GM18505 (cell line): Measurements from ENCODE around the gene KIF3A.

Experiments used
- ATAC-seq: cut with Tn5 transposase; IDR thresholded peaks from one replicate; pipeline ENCODE4 v1.9.1; 2021; ENCODE audit not compliant: unreplicated experiment
- POLR2A ChIP-seq: IDR thresholded peaks from 4 replicates; pipeline ENCODE4 v1.6.1; 2011; ENCODE audit warnings: borderline replicate concordance; ENCODE audit not compliant: insufficient read depth, insufficient read length; ENCODE audit errors: extremely low read depth

The KIF3A gene

DNA sequence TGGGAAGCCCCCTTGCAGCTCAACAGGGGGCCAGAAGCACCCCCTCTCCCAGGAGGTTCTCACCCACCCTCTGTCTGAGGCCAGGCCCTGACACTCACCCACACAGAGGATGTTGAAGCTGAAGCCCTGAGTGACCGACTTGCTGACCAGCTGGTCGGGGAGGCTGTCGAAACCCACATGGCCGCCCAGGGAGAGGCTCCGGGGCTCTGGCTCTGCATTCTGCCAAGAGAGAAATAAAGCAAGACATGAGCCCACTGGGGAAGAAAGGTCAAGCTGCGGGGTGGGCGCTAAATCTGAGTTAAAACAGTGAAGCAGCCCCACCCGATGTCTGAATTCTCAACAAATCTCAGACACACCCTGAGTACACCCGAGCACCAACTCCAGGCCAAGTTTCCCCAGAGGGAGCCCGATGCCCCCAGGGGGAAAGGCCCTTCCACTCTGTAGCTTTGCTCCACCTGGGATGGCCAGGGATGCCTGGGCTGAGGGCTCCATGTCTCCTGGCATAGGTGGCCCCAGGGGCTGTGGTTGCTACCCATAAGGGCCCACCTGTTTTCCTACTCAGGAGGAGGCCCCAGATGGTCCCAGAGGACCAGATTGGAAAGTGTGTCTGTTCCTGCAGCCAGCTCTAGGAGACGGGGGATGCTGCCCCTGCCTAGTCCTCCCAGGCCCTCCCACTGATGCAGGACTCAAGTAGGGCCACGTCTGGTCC, 28.1 kb upstream of the KIF3A start:
- no peak for TF ChIP-seq POLR2A
- ATAC-seq, result no peak

DNA sequence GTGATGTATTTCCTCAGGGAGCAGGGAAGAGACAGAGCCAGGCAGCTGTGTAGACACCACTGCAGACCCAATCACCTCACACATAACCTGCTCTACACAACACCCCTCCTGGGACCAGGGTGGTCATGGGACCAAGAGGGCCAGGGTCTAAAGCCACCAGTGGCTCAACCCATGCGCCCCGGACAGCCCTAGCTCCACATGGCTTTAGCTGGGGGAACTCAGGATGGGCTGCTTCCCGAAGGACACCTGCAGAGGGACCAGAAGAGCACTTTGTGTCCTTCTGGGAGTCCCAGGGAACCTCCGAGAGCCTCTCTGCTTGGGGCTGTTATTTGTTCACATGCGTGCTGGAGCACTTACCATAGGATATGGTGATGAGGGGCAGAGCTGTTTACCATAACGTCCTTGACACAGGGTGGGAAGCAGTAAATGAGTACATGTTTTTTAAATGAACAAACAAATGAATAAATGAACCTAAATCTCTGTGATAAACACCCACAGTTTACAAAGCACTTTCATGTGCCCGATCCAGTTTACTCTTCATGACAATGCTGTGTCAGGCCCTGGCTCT, 27.4 kb upstream of the KIF3A start:
- no peak for ATAC-seq
- no peak for TF ChIP-seq POLR2A

DNA sequence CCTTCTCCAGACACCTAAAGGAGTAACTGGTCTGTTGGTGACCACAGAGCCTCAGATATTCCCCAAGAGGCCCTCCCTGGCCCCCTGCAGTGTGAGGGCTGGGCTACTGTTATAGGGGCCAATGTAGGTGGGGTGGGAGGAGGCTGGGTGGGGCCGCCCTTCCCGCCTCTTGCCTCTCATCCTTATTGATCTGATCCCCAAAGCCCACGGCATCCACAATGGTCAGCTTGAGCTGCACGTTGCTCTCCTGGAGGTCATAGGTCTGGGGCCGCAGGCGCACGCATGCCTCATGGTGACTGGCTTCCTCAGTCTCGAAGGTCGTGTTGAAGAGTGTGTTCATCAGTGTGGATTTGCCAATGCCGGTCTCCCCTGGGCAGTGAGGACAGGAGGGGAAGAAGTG, 26.7 kb upstream of the KIF3A start:
- no peak for TF ChIP-seq POLR2A
- no peak for ATAC-seq

DNA sequence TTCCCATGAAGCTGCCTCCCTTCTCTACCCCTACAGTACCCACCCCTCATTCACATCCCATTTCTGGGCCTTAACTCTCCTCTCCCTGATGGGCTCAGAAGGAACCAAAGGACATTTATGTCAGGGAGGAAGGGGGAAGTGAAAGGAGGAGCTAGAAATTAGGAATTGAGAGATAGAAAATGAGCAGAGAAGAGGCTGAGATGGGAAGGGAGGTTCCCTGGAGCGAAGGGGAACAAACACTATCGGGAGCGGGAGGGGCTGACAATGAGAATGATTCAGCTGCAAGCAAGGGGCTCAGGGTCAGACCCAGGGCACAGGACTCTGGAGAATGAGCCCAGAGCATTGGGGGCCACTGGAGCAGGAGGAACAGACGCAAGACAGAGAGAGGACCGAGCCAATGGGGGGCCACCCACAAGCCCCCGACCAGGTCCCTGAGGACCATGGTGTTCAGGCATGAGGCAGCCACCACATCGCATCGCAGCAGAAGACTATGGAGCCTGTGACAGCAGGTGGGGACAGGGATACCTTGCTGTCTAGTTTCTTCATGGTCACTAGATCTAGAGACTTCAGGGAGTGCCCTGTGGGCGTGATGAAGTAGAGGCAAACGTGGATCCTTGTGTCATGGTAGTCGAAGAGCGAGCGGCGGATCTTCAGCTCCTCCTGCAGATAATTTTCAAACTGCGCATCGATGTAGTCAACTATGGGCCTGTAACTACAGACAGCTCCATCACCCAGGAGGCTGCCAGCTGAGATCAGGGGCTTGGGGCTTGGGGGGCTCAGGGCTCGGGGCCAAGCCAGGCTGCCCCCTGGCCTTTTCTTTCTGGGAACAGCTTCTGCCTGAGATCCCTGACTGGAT, 26.1 kb upstream of the KIF3A start:
- no peak for ATAC-seq
- TF ChIP-seq POLR2A, result no peak

DNA sequence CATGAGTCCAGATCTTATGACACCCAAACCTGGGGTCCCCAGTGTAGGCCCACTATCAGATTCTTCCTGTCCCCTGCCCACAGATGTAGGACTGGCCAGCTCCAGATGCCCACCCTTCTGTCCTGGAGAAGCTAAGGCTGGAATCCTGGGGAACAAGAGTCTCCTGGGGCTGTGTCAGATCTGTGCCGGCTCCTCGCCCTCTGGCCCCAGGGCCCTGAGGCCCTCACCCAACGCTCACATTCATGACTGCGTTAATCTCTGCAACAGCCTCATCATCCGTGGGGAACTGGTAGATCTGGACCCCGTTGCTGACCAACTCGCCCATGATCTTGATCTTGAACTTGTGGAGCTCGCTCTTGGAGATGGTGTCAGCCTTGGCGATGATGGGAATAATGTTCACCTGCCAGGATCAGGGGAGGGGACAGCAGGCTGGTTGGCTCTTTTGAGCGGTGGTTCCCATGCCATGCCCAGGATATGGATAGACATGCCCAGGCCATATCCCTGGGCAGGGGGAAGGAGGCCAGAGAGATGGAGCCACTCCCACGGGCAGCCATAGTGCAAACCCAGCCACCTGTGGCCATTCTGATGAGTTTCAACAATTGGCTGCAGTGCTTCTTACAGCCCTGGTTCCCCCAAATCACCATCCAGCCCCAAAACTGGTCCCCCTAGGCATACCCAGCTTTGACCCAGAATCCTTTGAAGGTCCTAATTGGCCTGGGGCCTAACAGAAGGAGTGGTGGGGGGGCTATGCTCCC, 25.1 kb upstream of the KIF3A start:
- ATAC-seq, result no peak
- no peak for TF ChIP-seq POLR2A

DNA sequence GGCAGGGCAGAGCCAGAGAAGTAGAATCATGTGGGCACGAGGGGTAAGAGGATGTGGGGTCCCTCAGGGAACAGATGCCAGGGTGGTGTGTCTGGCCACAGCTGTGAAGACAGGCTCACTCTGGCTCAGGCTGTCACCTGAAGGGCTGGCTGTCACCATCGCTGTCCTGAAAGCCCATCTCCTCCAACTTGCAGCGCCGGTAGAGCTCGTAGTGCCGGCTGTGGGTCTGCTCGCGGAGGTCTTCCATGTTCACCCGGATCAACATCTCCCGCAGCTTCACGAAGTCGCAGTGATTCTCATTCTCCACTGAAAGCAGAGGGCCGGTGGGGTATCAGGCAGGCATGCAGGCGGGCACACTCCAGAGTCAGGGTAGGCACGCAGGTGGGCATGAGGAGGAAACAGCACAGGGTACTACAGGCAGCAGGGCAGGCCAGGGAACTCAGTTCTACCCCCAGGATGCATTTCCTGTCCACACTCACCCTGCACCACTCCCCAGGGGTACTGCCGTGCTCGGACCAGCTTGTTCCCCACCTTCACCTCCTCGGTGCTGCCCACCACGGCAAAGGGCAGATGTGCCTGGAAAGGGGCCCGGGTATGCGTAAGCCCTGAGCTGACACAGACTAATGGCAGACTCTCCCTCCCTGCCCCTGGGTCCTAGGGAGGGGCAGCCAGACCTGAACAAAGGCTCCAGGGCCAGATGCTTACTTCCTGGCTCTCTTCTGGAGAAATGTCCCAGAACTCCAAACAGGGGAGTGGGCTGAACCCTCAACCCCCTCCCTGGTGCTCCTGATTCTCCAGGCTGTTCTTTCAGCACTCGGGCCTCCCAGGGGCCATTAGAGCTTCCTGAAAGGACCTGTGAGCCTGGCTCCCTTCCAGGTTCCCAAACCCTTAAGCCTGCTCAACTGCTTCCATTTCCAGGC, 24.2 kb upstream of the KIF3A start:
- ATAC-seq, result no peak
- no peak for TF ChIP-seq POLR2A

DNA sequence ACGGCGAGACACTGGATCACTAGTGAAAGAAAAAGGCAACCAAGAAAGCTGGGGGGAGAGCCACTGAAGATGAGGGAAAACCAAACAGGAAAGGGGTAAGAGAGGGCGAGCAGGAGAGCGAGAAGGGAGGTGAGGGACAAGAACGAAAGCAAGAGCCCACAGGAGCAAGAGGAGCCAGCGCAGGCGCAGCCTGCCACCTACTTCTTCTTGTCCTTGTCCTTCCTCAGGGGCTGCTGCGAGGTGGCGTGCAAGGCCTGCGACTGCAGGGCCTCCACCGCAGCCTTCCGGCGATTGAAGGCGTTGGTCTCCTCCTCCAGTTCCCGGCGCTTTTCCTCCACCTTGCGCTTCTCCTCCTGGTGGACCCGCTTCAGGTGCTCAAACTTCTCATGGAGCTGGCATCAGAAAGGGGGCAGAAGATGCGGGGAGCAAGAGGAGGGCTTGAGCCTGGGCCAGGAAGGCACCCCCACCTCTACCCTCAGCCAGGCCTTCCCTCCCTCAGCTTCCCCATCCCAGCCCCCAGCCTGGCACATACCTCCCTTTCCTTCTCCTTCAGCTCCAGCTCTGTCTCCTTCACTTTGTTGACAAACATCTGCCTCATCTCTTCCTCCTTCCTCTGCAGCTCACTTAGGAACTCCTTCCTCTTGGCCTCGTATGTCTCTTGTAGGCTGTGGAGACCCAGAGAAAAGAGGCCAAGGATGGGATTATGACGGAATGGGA, 23.4 kb upstream of the KIF3A start:
- ATAC-seq, result no peak
- TF ChIP-seq POLR2A, result no peak

DNA sequence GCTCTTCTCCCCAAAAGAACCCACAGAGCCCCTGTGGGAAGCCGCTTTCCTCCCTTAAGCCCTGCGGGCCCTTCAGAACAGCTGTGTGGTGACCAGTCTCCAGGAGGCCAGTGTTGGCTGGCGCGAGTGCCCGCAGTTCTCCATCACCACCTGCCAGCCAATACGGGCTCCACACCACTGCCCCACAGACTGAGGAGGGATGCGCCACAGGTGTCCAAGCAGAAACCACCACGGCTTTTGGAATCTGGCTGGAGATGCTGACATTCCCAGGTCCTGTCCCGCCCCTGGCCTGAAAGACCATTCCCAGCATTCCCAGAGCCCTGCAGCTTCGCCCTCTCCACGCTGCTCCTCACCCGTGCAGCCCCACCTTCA, 22.7 kb upstream of the KIF3A start:
- no peak for TF ChIP-seq POLR2A
- ATAC-seq, result no peak

DNA sequence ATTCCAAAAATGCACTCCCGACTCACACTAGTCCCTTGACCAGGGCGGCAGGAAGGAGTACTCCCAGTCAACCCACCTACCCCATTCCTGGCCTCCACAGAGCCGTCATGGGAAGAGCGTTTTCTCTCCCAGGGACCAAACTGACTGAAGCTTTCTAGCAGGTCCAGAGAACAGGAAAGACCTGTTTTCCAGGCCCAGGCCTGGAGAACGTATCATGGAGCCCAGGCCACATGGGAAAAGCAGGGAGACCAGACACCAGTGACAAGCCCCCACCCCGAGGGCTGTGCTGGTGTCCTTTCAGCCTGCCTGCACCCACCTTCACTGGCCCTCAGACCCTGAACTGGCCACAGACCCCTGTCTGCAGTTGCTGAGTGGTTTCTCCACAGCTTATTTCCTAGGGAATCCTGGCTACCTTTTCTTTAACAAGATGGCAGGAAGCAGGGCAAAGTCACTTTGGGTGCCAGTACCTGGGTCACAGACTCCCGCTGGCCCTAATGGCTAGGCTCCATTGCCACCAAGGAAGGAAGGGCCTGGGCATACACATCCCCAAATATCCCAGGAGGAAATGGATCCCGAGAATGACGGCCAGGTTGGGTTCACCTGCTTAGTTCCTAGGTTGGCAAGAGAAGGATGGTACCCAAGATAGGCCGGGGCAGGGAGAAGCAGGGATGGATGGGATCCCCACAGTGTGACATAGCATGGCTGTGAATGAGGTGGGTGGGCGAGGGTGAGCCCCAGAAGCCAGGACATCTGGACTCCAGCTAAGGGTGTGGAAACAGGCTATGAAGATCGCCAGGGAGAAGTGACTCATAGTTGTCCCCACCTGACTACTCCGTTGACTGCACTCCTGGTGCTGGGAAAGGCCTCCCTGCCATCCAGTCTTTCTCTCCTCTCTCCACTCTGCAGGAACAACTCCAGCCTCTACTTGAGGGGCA, 22.0 kb upstream of the KIF3A start:
- TF ChIP-seq POLR2A, result no peak
- no peak for ATAC-seq

DNA sequence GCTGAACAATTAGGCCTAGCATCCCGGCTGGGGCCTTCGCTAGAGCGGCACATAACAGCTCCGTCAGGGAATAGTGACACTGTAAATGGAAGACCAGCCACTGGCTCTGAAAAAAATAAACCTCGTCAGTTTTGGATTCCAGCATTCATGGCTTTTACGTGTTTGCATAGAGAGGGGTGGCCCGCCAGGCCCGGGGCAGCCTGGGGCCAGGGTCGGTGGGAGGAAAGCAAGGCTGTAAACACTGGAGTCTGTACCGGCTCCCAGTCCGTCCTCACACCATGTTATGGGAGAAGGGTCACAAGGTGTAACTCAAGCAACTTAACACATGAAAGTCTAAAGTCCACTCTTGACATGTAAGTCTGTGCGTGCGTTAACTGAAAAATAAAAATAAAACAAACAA, 21.1 kb upstream of the KIF3A start:
- no peak for ATAC-seq
- TF ChIP-seq POLR2A, result no peak

DNA sequence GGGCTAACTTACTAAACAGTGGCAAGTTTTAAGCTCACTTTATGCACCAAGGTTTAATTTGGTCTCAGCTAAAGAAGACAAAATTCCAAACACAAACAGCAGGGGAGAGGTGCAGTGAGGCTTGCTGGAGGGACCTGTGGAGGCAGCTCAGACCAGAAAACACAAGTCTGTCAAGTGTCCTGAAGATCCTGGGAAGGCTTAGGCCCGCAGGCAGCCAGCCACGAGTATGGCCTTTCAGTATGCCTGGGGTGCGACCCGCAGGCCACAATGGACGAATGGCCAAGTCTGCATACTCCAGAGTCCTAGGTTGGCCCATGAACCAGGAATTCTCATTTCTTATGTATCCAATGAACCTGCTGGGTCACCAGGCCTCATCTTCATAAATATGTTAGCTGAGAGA, 19.2 kb upstream of the KIF3A start:
- ATAC-seq, result no peak
- TF ChIP-seq POLR2A, result no peak
